Left ventricle myocardium inferior (tissue), 1 donor: Measurements from ENCODE around the gene TFEB. TPM values are rescaled to one million over a fixed set of nuclear protein-coding genes. Genes with fewer than 3 reads are reported as not detected.

Experiments used
- DNase-seq: peaks from one replicate; pipeline ENCODE4 v3.0.0-alpha.2; 2020
- H3K27ac ChIP-seq: fragments of 200-600 bp; replicated peaks from 2 replicates; pipeline ENCODE4 v1.8.0; 2021
- H3K27me3 ChIP-seq: fragments of 200-600 bp; 2 replicates; pipeline ENCODE4 v1.8.0; 2021; ENCODE audit warnings: low read depth
- H3K36me3 ChIP-seq: fragments of 200-600 bp; 2 replicates; pipeline ENCODE4 v1.8.0; 2021
- H3K4me1 ChIP-seq: fragments of 200-600 bp; 2 replicates; pipeline ENCODE4 v1.8.0; 2021
- H3K4me3 ChIP-seq: fragments of 200-600 bp; 2 replicates; pipeline ENCODE4 v1.8.0; 2021; ENCODE audit warnings: mild to moderate bottlenecking, moderate library complexity
- H3K9me3 ChIP-seq: fragments of 200-600 bp; replicated peaks from 2 replicates; pipeline ENCODE4 v1.8.0; 2021
- intact Hi-C: fragments of 100-400 bp; cut with micrococcal nuclease; formaldehyde crosslinking; loops from one replicate; pipeline ENCODE4 v1.11.0; 2022
- total RNA-seq: library from RNA; stranded (reverse); fragmentation: NEBNext Ultra II Directional; extraction: Animal tissue kit (Norgen Biotek cat#: 25700); gene quantifications from one replicate; pipeline ENCODE4 v1.2.1, GENCODE V29; 2021
- TF ChIP-seq, protein P1 (sequence below): fragments of 200-600 bp; IDR thresholded peaks from 2 replicates; pipeline ENCODE4 v1.8.0; 2021; ENCODE audit warnings: antibody characterized with exemption, mild to moderate bottlenecking, borderline replicate concordance
- donor health status: DM: no; HTN: yes; CAD: no; lungs with severe emphysema.

Gene TFEB
- total RNA-seq, 1 donor from 2014 or later: 39.9 TPM

DNA sequence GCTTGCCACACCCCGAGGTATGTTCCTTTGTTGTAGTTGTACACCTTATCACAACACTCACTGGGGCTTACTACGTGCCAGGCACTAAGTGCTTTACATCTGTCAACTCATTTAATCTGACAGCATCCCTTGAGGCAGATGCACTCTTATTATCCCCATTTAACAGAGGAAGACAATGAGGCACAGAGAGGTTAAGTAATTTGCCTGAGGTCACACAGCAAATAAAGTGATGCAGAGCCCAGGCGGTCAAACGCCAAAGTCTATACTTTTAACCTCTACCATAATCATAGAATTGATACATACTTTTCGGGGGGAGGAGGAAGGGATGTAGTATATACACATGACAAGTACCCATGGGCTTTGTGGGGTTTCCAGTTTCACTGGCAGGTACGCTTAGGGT lies 59.4 kb downstream of the TFEB start:
- TF ChIP-seq, protein P1, sequence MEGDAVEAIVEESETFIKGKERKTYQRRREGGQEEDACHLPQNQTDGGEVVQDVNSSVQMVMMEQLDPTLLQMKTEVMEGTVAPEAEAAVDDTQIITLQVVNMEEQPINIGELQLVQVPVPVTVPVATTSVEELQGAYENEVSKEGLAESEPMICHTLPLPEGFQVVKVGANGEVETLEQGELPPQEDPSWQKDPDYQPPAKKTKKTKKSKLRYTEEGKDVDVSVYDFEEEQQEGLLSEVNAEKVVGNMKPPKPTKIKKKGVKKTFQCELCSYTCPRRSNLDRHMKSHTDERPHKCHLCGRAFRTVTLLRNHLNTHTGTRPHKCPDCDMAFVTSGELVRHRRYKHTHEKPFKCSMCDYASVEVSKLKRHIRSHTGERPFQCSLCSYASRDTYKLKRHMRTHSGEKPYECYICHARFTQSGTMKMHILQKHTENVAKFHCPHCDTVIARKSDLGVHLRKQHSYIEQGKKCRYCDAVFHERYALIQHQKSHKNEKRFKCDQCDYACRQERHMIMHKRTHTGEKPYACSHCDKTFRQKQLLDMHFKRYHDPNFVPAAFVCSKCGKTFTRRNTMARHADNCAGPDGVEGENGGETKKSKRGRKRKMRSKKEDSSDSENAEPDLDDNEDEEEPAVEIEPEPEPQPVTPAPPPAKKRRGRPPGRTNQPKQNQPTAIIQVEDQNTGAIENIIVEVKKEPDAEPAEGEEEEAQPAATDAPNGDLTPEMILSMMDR: no peak
- no peaks in the 10 kb centered on the region for H3K9me3 ChIP-seq
- no peak overlapping the region for H3K27ac ChIP-seq
- no peak overlapping the region for H3K4me3 ChIP-seq
- DNase-seq: no peak
- intact Hi-C loops: no loop called here
- no peaks in the 10 kb centered on the region for H3K36me3 ChIP-seq
- peaks cover 10% of the 10 kb centered on the region for H3K27me3 ChIP-seq
- no peaks in the 10 kb centered on the region for H3K4me1 ChIP-seq

DNA sequence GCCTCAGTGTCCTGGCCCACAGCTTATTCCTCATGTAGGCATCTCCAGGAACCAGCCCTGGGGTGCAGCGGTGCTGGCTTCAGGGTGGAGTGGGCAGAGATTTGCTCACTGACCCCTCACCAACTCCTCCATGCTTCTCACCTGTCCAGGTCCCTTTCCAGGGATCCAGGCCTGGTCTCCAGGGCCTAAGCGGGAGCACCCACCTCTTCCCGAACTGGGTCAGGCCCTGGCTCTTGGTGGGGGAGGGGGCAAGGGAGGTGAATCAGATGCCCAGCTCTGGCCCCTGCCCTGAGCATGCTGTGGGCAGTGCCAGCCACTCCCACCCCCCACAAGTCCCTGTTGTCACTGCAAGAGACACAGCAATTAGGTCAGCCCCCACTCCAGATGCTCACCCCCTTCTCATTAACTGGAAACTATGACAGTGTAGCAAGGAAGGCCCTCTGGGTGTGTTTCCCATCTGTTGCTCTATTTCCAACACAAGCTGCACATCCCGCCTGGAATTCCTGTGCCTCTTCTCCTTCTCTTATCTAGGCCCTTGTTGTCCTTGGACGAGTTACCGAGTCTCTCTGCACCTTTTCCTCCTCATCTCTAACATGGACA lies 60.1 kb downstream of the TFEB start:
- Histone ChIP-seq H3K4me1 (no peaks in the 10 kb centered on the region), H3K4me3 (no peak overlapping the region), H3K27ac (no peak overlapping the region), H3K36me3 (no peaks in the 10 kb centered on the region), H3K9me3 (no peaks in the 10 kb centered on the region), H3K27me3 (peaks cover 14% of the 10 kb centered on the region)
- intact Hi-C loops: no loop called here
- TF ChIP-seq, protein P1: no peak
- DNase-seq: no peak

DNA sequence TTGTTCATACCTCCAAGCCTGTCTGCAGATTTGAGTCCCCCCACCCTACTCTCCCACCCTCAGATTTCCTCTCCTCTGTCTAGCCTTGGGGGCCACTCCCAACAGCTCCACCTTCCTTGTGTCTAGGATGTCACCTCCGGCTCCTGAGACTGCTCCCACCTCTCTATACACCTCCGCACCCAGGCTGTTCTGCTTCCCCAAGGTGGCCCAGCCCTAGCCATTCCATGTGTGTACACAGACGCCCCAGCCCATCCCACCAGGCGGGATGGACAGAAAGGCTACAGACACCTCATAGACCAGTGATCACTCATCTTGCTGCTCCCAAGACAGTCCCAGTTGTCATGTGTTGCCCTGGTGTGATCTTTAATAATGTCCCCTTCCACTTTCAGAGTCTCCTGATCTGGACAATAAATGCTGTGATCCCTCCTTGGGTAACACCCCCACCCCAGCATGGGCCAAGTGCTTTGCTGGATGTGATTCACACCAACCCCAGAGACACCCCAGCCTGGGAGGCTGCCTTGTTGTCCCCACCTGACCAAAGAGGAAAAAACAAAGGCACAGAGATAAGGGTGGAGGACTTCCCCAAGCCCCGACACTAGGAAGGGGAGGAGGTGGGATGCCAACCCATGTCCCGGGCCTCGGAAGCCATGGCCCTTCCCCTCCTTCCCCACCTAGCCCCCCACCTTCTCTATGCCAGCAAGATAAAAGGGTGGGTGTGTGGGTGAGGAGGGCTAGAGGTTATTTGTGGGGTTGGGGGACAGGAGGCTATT lies 61.0 kb downstream of the TFEB start:
- intact Hi-C loops: no loop called here
- no peak for DNase-seq
- no peak overlapping the region for H3K4me3 ChIP-seq
- H3K9me3 ChIP-seq: peaks cover under 1% of the 10 kb centered on the region
- H3K4me1 ChIP-seq: no peaks in the 10 kb centered on the region
- H3K27ac ChIP-seq: no peak overlapping the region
- H3K27me3 ChIP-seq: peaks cover 14% of the 10 kb centered on the region
- TF ChIP-seq, protein P1: no peak
- H3K36me3 ChIP-seq: no peaks in the 10 kb centered on the region

DNA sequence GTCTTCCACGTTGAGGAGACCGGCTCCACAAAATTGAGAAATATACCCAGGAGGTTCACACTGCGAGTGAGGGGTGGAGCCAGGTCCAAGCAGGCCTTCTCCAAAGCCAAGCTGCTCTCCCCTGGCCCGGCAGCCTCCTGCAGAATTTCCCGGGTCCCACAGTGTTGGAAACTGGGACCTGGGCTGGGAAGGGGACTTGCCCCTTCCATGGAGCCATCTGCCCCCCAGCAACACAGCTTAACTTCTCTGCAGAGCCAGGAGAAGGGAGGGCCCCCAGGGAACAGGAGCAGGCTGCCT lies 61.8 kb downstream of the TFEB start:
- DNase-seq: no peak
- intact Hi-C loops: no loop called here
- H3K4me3 ChIP-seq: no peak overlapping the region
- no peaks in the 10 kb centered on the region for H3K4me1 ChIP-seq
- no peaks in the 10 kb centered on the region for H3K36me3 ChIP-seq
- H3K9me3 ChIP-seq: peaks cover 9% of the 10 kb centered on the region
- H3K27me3 ChIP-seq: peaks cover 14% of the 10 kb centered on the region
- no peak overlapping the region for H3K27ac ChIP-seq
- TF ChIP-seq, protein P1: no peak

DNA sequence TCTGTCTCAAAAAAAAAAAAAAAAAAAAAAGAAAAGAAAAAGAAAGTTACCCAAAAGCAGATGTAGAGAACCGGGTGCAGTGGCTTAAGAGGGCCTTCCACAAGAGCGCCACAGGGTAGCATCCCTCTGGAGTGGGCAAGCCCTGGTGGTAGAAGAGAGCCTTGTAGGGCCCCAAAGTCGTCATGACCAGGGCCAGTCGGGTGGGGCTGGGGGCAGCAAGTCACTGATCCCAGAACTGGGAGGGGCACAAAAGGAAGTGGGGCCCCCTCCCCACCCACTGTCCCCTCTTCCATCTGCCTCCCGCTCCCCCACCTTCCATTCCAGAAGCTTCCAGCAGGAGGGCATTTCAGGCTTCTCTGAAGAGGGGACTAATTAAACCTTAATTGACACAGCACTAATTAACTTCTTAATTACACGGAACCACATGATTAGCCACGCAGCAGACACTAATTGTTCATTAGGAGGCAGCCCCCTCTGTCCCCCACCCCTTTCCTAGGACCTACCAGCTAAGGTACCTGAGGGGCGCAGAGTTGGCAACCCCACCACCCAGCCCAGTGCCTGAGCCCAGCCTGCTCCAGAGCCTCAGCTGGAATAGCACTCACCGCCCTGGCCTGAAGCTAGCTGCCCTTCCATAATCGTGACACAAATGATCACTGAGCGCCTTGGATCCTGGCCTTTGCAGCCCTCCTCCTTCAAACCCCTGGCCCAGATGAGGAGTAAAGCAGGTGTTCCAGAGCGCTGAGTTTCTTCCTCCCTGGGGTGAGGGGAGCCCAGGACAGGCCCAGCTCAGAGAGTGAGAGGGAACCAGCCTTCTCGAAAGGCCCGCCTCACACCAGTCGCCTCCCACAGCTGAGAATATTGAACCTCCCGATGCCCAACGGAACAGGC lies 62.3 kb downstream of the TFEB start:
- H3K36me3 ChIP-seq: no peaks in the 10 kb centered on the region
- H3K4me3 ChIP-seq: no peak overlapping the region
- peaks cover 14% of the 10 kb centered on the region for H3K27me3 ChIP-seq
- DNase-seq: no peak
- intact Hi-C loops: no loop called here
- H3K9me3 ChIP-seq: peaks cover 11% of the 10 kb centered on the region
- no peaks in the 10 kb centered on the region for H3K4me1 ChIP-seq
- TF ChIP-seq, protein P1: no peak
- no peak overlapping the region for H3K27ac ChIP-seq
